GM23338 (cell line): ENCODE measurements around the gene KLHL18.
"Not testable (repeated sequence)": the region's sequence is repeated elsewhere in the genome, so short reads cannot be mapped to it uniquely, and the experiment has no call there.

Experiments used
- CREB1 ChIP-seq: fragments of 250-450 bp; sonication (Bioruptor Pico); IDR thresholded peaks from 2 replicates; pipeline ENCODE4 v1.5.0; 2020; ENCODE audit warnings: low read depth, mild to moderate bottlenecking, moderate library complexity
- EZH2 ChIP-seq: fragments of 200-600 bp; sonication (generic); IDR thresholded peaks from one replicate; pipeline ENCODE4 v1.8.0; 2017; ENCODE audit warnings: antibody characterized with exemption, mild to moderate bottlenecking, low read depth; ENCODE audit not compliant: unreplicated experiment
- POLR2AphosphoS5 ChIP-seq: IDR thresholded peaks from 2 replicates; pipeline ENCODE4 v1.6.1; 2016; ENCODE audit warnings: antibody characterized with exemption, low read depth
- ZNF331 ChIP-seq: fragments of 250-450 bp; sonication (Bioruptor Pico); IDR thresholded peaks from 2 replicates; pipeline ENCODE4 v1.5.0; 2020; ENCODE audit warnings: low read depth, mild to moderate bottlenecking, moderate library complexity
- TF ChIP-seq, protein P1 (sequence below), 2 experiments: fragments of 200-600 bp in 1 of 2; sonication (generic) in 1 of 2; conservative IDR thresholded peaks; 2 replicates each; pipeline versions ENCODE4 v1.5.1 to v1.6.1; 2016 to 2017; ENCODE audit warnings: antibody characterized with exemption in 2 of 2, low read depth in 2 of 2, mild to moderate bottlenecking in 2 of 2, moderate library complexity in 1 of 2
- TF ChIP-seq, protein P2 (sequence below): IDR thresholded peaks from one replicate; pipeline ENCODE4 v1.6.1; 2018; ENCODE audit warnings: antibody characterized with exemption; ENCODE audit not compliant: unreplicated experiment
- TF ChIP-seq, protein P3 (sequence below): IDR thresholded peaks from 2 replicates; pipeline ENCODE4 v1.6.1; 2016; ENCODE audit warnings: antibody characterized with exemption
- TF ChIP-seq, protein P4 (sequence below): fragments of 250-450 bp; sonication (Bioruptor Pico); IDR thresholded peaks from 2 replicates; pipeline ENCODE4 v1.5.0; 2020; ENCODE audit warnings: mild to moderate bottlenecking, moderate library complexity

DNA sequence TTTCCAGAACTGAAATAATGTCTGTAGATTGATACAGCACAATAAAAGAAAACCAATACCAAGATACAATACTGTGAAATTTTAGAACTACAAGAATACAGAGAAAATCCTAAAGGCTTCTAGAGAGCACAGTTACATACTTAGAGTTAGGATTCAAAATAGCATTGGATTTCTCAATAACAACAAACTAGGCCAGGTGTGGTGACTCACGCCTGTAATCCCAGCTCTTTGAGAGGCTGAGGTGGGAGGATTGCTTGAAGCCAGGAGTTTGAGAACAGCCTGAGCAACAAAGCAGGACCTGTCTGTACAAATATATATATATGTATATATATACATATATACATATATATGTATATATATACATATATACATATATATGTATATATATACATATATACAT, 33.4 kb downstream of the KLHL18 start:
- TF ChIP-seq, protein P1, sequence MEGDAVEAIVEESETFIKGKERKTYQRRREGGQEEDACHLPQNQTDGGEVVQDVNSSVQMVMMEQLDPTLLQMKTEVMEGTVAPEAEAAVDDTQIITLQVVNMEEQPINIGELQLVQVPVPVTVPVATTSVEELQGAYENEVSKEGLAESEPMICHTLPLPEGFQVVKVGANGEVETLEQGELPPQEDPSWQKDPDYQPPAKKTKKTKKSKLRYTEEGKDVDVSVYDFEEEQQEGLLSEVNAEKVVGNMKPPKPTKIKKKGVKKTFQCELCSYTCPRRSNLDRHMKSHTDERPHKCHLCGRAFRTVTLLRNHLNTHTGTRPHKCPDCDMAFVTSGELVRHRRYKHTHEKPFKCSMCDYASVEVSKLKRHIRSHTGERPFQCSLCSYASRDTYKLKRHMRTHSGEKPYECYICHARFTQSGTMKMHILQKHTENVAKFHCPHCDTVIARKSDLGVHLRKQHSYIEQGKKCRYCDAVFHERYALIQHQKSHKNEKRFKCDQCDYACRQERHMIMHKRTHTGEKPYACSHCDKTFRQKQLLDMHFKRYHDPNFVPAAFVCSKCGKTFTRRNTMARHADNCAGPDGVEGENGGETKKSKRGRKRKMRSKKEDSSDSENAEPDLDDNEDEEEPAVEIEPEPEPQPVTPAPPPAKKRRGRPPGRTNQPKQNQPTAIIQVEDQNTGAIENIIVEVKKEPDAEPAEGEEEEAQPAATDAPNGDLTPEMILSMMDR (conservative IDR thresholded peaks at IDR 0.05; ENCODE audit: low read depth in 2 of 2) = not testable (repeated sequence)
- TF ChIP-seq, protein P2, sequence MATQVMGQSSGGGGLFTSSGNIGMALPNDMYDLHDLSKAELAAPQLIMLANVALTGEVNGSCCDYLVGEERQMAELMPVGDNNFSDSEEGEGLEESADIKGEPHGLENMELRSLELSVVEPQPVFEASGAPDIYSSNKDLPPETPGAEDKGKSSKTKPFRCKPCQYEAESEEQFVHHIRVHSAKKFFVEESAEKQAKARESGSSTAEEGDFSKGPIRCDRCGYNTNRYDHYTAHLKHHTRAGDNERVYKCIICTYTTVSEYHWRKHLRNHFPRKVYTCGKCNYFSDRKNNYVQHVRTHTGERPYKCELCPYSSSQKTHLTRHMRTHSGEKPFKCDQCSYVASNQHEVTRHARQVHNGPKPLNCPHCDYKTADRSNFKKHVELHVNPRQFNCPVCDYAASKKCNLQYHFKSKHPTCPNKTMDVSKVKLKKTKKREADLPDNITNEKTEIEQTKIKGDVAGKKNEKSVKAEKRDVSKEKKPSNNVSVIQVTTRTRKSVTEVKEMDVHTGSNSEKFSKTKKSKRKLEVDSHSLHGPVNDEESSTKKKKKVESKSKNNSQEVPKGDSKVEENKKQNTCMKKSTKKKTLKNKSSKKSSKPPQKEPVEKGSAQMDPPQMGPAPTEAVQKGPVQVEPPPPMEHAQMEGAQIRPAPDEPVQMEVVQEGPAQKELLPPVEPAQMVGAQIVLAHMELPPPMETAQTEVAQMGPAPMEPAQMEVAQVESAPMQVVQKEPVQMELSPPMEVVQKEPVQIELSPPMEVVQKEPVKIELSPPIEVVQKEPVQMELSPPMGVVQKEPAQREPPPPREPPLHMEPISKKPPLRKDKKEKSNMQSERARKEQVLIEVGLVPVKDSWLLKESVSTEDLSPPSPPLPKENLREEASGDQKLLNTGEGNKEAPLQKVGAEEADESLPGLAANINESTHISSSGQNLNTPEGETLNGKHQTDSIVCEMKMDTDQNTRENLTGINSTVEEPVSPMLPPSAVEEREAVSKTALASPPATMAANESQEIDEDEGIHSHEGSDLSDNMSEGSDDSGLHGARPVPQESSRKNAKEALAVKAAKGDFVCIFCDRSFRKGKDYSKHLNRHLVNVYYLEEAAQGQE = not testable (repeated sequence)
- not testable (repeated sequence) for TF ChIP-seq EZH2; ZNF331; CREB1 (CRISPR knock-in tag); POLR2AphosphoS5
- TF ChIP-seq, protein P3, sequence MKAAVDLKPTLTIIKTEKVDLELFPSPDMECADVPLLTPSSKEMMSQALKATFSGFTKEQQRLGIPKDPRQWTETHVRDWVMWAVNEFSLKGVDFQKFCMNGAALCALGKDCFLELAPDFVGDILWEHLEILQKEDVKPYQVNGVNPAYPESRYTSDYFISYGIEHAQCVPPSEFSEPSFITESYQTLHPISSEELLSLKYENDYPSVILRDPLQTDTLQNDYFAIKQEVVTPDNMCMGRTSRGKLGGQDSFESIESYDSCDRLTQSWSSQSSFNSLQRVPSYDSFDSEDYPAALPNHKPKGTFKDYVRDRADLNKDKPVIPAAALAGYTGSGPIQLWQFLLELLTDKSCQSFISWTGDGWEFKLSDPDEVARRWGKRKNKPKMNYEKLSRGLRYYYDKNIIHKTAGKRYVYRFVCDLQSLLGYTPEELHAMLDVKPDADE = not testable (repeated sequence)
- TF ChIP-seq, protein P4, sequence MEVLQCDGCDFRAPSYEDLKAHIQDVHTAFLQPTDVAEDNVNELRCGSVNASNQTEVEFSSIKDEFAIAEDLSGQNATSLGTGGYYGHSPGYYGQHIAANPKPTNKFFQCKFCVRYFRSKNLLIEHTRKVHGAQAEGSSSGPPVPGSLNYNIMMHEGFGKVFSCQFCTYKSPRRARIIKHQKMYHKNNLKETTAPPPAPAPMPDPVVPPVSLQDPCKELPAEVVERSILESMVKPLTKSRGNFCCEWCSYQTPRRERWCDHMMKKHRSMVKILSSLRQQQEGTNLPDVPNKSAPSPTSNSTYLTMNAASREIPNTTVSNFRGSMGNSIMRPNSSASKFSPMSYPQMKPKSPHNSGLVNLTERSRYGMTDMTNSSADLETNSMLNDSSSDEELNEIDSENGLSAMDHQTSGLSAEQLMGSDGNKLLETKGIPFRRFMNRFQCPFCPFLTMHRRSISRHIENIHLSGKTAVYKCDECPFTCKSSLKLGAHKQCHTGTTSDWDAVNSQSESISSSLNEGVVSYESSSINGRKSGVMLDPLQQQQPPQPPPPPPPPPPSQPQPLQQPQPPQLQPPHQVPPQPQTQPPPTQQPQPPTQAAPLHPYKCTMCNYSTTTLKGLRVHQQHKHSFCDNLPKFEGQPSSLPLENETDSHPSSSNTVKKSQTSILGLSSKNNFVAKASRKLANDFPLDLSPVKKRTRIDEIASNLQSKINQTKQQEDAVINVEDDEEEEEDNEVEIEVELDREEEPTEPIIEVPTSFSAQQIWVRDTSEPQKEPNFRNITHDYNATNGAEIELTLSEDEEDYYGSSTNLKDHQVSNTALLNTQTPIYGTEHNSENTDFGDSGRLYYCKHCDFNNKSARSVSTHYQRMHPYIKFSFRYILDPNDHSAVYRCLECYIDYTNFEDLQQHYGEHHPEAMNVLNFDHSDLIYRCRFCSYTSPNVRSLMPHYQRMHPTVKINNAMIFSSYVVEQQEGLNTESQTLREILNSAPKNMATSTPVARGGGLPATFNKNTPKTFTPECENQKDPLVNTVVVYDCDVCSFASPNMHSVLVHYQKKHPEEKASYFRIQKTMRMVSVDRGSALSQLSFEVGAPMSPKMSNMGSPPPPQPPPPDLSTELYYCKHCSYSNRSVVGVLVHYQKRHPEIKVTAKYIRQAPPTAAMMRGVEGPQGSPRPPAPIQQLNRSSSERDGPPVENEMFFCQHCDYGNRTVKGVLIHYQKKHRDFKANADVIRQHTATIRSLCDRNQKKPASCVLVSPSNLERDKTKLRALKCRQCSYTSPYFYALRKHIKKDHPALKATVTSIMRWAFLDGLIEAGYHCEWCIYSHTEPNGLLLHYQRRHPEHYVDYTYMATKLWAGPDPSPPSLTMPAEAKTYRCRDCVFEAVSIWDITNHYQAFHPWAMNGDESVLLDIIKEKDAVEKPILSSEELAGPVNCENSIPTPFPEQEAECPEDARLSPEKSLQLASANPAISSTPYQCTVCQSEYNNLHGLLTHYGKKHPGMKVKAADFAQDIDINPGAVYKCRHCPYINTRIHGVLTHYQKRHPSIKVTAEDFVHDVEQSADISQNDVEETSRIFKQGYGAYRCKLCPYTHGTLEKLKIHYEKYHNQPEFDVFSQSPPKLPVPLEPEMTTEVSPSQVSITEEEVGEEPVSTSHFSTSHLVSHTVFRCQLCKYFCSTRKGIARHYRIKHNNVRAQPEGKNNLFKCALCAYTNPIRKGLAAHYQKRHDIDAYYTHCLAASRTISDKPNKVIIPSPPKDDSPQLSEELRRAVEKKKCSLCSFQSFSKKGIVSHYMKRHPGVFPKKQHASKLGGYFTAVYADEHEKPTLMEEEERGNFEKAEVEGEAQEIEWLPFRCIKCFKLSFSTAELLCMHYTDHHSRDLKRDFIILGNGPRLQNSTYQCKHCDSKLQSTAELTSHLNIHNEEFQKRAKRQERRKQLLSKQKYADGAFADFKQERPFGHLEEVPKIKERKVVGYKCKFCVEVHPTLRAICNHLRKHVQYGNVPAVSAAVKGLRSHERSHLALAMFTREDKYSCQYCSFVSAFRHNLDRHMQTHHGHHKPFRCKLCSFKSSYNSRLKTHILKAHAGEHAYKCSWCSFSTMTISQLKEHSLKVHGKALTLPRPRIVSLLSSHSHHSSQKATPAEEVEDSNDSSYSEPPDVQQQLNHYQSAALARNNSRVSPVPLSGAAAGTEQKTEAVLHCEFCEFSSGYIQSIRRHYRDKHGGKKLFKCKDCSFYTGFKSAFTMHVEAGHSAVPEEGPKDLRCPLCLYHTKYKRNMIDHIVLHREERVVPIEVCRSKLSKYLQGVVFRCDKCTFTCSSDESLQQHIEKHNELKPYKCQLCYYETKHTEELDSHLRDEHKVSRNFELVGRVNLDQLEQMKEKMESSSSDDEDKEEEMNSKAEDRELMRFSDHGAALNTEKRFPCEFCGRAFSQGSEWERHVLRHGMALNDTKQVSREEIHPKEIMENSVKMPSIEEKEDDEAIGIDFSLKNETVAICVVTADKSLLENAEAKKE = not testable (repeated sequence)
